Mesendoderm (in vitro differentiated cells): ENCODE results near the gene GDF15.

Experiments used
- DNase-seq: peaks from one replicate; pipeline ENCODE4 v3.0.0; 2013
- H2AK5ac ChIP-seq: 2 replicates; pipeline ENCODE4 v1.6.1; 2013; ENCODE audit warnings: low read length, inconsistent platforms
- H2BK120ac ChIP-seq: 2 replicates; pipeline ENCODE4 v1.6.1; 2013; ENCODE audit warnings: low read depth, mild to moderate bottlenecking, low read length, moderate library complexity, mixed read lengths
- H2BK15ac ChIP-seq: replicated peaks from 2 replicates; pipeline ENCODE4 v1.6.1; 2013; ENCODE audit warnings: low read depth, mild to moderate bottlenecking, moderate library complexity
- H2BK5ac ChIP-seq: 2 replicates; pipeline ENCODE4 v1.6.1; 2013; ENCODE audit warnings: low read length, inconsistent platforms
- H3K18ac ChIP-seq: 2 replicates; pipeline ENCODE4 v1.6.1; 2013; ENCODE audit warnings: mild to moderate bottlenecking, low read length, mixed read lengths
- H3K23ac ChIP-seq: one replicate; pipeline ENCODE4 v1.6.1; 2013; ENCODE audit warnings: low read length
- H3K27ac ChIP-seq: 2 replicates; pipeline ENCODE4 v1.5.1; 2013; ENCODE audit warnings: low read depth, mild to moderate bottlenecking, inconsistent platforms, low read length, moderate library complexity
- H3K27me3 ChIP-seq: 2 replicates; pipeline ENCODE4 v1.6.1; 2013; ENCODE audit warnings: low read length, control low read depth, mild to moderate bottlenecking, inconsistent platforms; ENCODE audit not compliant: insufficient read depth, poor library complexity
- H3K36me3 ChIP-seq: 2 replicates; pipeline ENCODE4 v1.6.1; 2013; ENCODE audit warnings: low read length, inconsistent platforms; ENCODE audit not compliant: control insufficient read depth, insufficient read depth
- H3K4ac ChIP-seq: one replicate; pipeline ENCODE4 v1.6.1; 2013; ENCODE audit warnings: low read depth, mild to moderate bottlenecking, low read length, moderate library complexity
- H3K4me1 ChIP-seq: 2 replicates; pipeline ENCODE4 v1.6.1; 2013; ENCODE audit warnings: low read depth, low read length, inconsistent platforms; ENCODE audit not compliant: control insufficient read depth
- H3K4me2 ChIP-seq: 2 replicates; pipeline ENCODE4 v1.6.1; 2013; ENCODE audit warnings: low read length
- H3K4me3 ChIP-seq: 2 replicates; pipeline ENCODE4 v1.5.1; 2013; ENCODE audit warnings: mild to moderate bottlenecking, low read length
- H3K56ac ChIP-seq: one replicate; pipeline ENCODE4 v1.6.1; 2013; ENCODE audit warnings: low read length
- H3K79me1 ChIP-seq: 2 replicates; pipeline ENCODE4 v1.6.1; 2013; ENCODE audit warnings: low read length, inconsistent platforms
- H3K79me2 ChIP-seq: 2 replicates; pipeline ENCODE4 v1.6.1; 2013; ENCODE audit warnings: mild to moderate bottlenecking, low read length; ENCODE audit not compliant: control insufficient read depth, insufficient read depth
- H3K9ac ChIP-seq: 2 replicates; pipeline ENCODE4 v1.6.1; 2013; ENCODE audit warnings: low read length, inconsistent platforms
- H4K5ac ChIP-seq: one replicate; pipeline ENCODE4 v1.6.1; 2013; ENCODE audit warnings: low read length
- H4K8ac ChIP-seq: one replicate; pipeline ENCODE4 v1.6.1; 2013; ENCODE audit warnings: low read depth, mild to moderate bottlenecking, control low read depth, low read length, moderate library complexity
- WGBS: extraction: QIAGEN DNeasy Blood & Tissue Kit; methylation state at CpG from one replicate; pipeline ENCODE4 v1.1.7; 2013; ENCODE audit warnings: low lambda C conversion rate, missing lambda C conversion rate; ENCODE audit not compliant: insufficient coverage; ENCODE audit errors: extremely low coverage; 5-methylcytosine and 5-hydroxymethylcytosine counted together

The GDF15 gene

DNA sequence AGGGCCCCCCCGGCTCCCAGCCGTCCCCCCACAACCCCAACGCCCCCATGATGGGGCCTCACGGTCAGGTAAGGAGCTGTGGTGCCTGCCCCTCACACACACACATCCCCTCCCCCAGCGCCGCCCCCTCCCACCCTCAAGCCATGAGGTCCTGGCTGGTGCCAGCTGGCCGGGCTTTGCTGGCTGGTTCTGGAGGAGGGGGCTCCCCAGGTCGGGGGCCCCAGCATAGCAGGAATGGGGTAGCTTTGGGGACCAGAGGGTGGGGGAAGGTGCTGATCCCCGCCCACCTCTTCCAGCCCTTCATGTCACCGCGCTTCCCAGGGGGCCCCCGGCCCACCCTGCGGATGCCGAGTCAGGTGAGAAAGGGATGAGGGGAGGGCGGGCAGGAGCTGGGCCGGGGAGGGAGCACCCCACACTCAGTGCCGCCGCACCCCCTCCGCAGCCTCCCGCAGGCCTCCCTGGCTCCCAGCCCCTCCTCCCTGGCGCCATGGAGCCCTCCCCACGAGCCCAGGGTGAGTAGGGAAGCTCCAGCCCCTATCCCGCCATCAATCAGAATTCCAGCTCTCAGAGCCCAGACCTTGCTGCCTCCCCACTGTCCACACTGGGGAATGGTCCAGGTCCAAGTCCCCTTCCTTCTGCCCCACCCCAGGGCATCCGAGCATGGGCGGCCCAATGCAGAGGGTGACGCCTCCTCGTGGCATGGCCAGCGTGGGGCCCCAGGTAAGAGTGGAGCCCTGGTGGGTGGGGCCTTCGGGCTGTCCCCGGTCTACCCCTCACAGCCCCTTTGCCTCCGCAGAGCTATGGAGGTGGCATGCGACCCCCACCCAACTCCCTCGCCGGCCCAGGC lies 45.6 kb downstream of the GDF15 start:
- Histone ChIP-seq H2AK5ac (no peak overlapping the region), H2BK15ac (no peak overlapping the region), H3K27me3 (no peaks in the 10 kb centered on the region), H2BK120ac (no peak overlapping the region), H3K4ac (no peak overlapping the region), H3K36me3 (peaks cover 4% of the 10 kb centered on the region), H4K8ac (no peak overlapping the region), H3K79me1 (no peaks in the 10 kb centered on the region), H2BK5ac (no peak overlapping the region), H3K4me2 (no peak overlapping the region), H3K4me3 (no peak overlapping the region), H3K27ac (no peak overlapping the region), H4K5ac (no peak overlapping the region), H3K9ac (no peak overlapping the region), H3K4me1 (peaks cover 2% of the 10 kb centered on the region), H3K79me2 (no peaks in the 10 kb centered on the region), H3K18ac (no peak overlapping the region), H3K23ac (no peak overlapping the region), H3K56ac (peak overlapping the region; percentile 49)
- no peak for DNase-seq
- WGBS: no CpG with 5 or more reads among the region's 34 CpGs

- peak overlapping the region; percentile 72 for H3K9ac ChIP-seq
- H4K5ac ChIP-seq: no peak overlapping the region
- H3K79me1 ChIP-seq: no peaks in the 10 kb centered on the region
- no peak overlapping the region for H2AK5ac ChIP-seq
- H3K56ac ChIP-seq: peak overlapping the region; percentile 89
- H3K27me3 ChIP-seq: no peaks in the 10 kb centered on the region
- no peak overlapping the region for H2BK120ac ChIP-seq
- no peak overlapping the region for H4K8ac ChIP-seq
- no peak overlapping the region for H3K27ac ChIP-seq
- peaks cover 4% of the 10 kb centered on the region for H3K36me3 ChIP-seq
- H3K23ac ChIP-seq: peak overlapping the region; percentile 67
- no peaks in the 10 kb centered on the region for H3K79me2 ChIP-seq
- H2BK15ac ChIP-seq: no peak overlapping the region
- peaks cover 2% of the 10 kb centered on the region for H3K4me1 ChIP-seq
- peak overlapping the region; percentile 4 for H3K4ac ChIP-seq
- no peak overlapping the region for H3K4me3 ChIP-seq
- H2BK5ac ChIP-seq: no peak overlapping the region
- peak overlapping the region; percentile 91 for H3K18ac ChIP-seq
- no CpG with 5 or more reads among the region's 13 CpGs for WGBS
- peak overlapping the region; percentile 42 for H3K4me2 ChIP-seq
- no peak for DNase-seq
Observed at GRCh38 chr19:18432275-18433014, 46.5 kb downstream of the GDF15 start.

- Histone ChIP-seq H2BK15ac (no peak overlapping the region), H3K36me3 (peaks cover 4% of the 10 kb centered on the region), H2BK120ac (no peak overlapping the region), H3K18ac (peak overlapping the region; percentile 91), H3K27ac (peak overlapping the region; percentile 45), H3K4me3 (peak overlapping the region; percentile 13), H4K8ac (no peak overlapping the region), H2BK5ac (peak overlapping the region; percentile 17), H3K79me1 (no peaks in the 10 kb centered on the region), H2AK5ac (no peak overlapping the region), H3K4me2 (peak overlapping the region; percentile 42), H3K4ac (peak overlapping the region; percentile 92), H3K56ac (peak overlapping the region; percentile 89), H4K5ac (no peak overlapping the region), H3K4me1 (peaks cover 3% of the 10 kb centered on the region), H3K23ac (peak overlapping the region; percentile 67), H3K79me2 (no peaks in the 10 kb centered on the region), H3K27me3 (no peaks in the 10 kb centered on the region), H3K9ac (peak overlapping the region; percentile 72)
- no CpG with 5 or more reads among the region's 59 CpGs for WGBS
- peak; percentile 56 for DNase-seq
Observed at GRCh38 chr19:18433015-18433691, 47.2 kb downstream of the GDF15 start.

DNA sequence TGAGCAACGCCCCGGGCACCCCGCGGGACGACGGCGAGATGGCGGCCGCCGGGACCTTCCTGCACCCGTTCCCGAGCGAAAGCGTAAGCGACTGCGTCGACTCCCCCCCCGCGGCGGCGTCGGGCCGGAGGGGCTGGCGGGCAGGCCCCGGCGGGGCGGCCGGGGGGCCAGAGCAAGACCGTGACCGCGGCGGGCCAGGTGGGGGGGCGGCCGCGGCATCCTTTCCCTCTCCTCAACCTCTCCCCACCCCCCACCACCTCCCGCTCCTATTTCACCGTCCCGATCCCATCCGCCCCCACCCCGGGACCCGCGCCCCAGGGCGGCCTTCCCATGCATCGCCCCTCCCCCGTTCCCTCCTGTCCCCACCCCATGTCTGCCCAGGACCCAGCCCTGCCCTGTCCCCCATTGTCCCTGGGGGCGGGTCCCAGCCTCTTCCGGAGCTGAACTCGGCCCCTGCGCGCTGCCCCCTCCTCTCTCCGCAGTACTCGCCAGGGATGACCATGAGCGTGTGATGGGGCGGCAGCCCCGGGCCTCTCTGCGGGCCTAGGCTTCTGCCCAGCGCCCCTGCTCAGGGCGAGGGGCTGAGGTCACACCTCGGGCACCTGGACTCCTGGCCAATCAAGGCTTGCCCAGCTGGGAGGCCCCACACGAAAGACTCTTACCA lies 47.9 kb downstream of the GDF15 start:
- H4K5ac ChIP-seq: no peak overlapping the region
- no peak overlapping the region for H3K4me3 ChIP-seq
- H3K27ac ChIP-seq: peak overlapping the region; percentile 59
- WGBS: no CpG with 5 or more reads among the region's 60 CpGs
- no peak overlapping the region for H2BK120ac ChIP-seq
- peaks cover 4% of the 10 kb centered on the region for H3K36me3 ChIP-seq
- H2AK5ac ChIP-seq: no peak overlapping the region
- no peak overlapping the region for H3K23ac ChIP-seq
- DNase-seq: peak; percentile 74
- no peak overlapping the region for H2BK5ac ChIP-seq
- H3K79me1 ChIP-seq: no peaks in the 10 kb centered on the region
- peaks cover 7% of the 10 kb centered on the region for H3K4me1 ChIP-seq
- no peak overlapping the region for H2BK15ac ChIP-seq
- H3K56ac ChIP-seq: peak overlapping the region; percentile 70
- H4K8ac ChIP-seq: no peak overlapping the region
- peak overlapping the region; percentile 63 for H3K9ac ChIP-seq
- peak overlapping the region; percentile 13 for H3K4me2 ChIP-seq
- H3K18ac ChIP-seq: peak overlapping the region; percentile 91
- H3K4ac ChIP-seq: no peak overlapping the region
- H3K27me3 ChIP-seq: no peaks in the 10 kb centered on the region
- no peaks in the 10 kb centered on the region for H3K79me2 ChIP-seq

- H3K27me3 ChIP-seq: no peaks in the 10 kb centered on the region
- no peak overlapping the region for H3K18ac ChIP-seq
- peaks cover 4% of the 10 kb centered on the region for H3K36me3 ChIP-seq
- no peak overlapping the region for H2AK5ac ChIP-seq
- DNase-seq: no peak
- H4K5ac ChIP-seq: no peak overlapping the region
- peaks cover 12% of the 10 kb centered on the region for H3K4me1 ChIP-seq
- no peak overlapping the region for H3K4me3 ChIP-seq
- H2BK120ac ChIP-seq: no peak overlapping the region
- no peaks in the 10 kb centered on the region for H3K79me1 ChIP-seq
- peak overlapping the region; percentile 59 for H3K27ac ChIP-seq
- no peak overlapping the region for H2BK15ac ChIP-seq
- H3K23ac ChIP-seq: no peak overlapping the region
- no peak overlapping the region for H4K8ac ChIP-seq
- no peak overlapping the region for H3K4me2 ChIP-seq
- no peak overlapping the region for H3K4ac ChIP-seq
- H3K79me2 ChIP-seq: no peaks in the 10 kb centered on the region
- WGBS: no CpG with 5 or more reads among the region's 21 CpGs
- peak overlapping the region; percentile 34 for H3K56ac ChIP-seq
- peak overlapping the region; percentile 63 for H3K9ac ChIP-seq
- no peak overlapping the region for H2BK5ac ChIP-seq
Observed at GRCh38 chr19:18434411-18435175, 48.6 kb downstream of the GDF15 start.
